ENCODE measurements around the gene RND3. TPM values are rescaled to one million over a fixed set of nuclear protein-coding genes. Genes with fewer than 3 reads are reported as not detected.

The RND3 gene
- total and polyA plus RNA-seq, 2 of the 13 experiments (the other 11 are each of a cell fraction or from before 2014, with no cell fraction given), result 0.13 to 0.42 TPM

- TF ChIP-seq, protein P1, sequence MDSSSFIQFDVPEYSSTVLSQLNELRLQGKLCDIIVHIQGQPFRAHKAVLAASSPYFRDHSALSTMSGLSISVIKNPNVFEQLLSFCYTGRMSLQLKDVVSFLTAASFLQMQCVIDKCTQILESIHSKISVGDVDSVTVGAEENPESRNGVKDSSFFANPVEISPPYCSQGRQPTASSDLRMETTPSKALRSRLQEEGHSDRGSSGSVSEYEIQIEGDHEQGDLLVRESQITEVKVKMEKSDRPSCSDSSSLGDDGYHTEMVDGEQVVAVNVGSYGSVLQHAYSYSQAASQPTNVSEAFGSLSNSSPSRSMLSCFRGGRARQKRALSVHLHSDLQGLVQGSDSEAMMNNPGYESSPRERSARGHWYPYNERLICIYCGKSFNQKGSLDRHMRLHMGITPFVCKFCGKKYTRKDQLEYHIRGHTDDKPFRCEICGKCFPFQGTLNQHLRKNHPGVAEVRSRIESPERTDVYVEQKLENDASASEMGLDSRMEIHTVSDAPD (CRISPR knock-in tag; IDR thresholded peaks at IDR 0.05), result no peak
Observed at GRCh38 chr2:150482111-150482510, 5.4 kb downstream of the RND3 start (continued).

- no peaks in the 10 kb centered on the region for H4K20me1 ChIP-seq (ENCODE audit: insufficient read depth, low read length)
- no TSS peak for BruUV-seq (replicated peaks)
- no peak overlapping the region for H3K4me3 ChIP-seq (replicated peaks in 1 of 3; ENCODE audit: insufficient read depth in 1 of 3, low read depth in 2 of 3, low read length in 3 of 3)
- POLR2A ChIA-PET, result no interaction called here
- FAIRE-seq, result no peak
- no peak overlapping the region for H3K9ac ChIP-seq (ENCODE audit: insufficient read depth, low read depth, low read length)
- CTCF ChIA-PET (ENCODE audit: low intra/inter-chr PET ratio, low total read pairs), result no interaction called here
- H3K4me1 ChIP-seq (ENCODE audit: insufficient read depth, low read length), result peaks cover 10% of the 10 kb centered on the region
- in situ Hi-C loops (cut with HindIII; ENCODE audit: extremely low pct_ligation_motif_present, low pct_unique_long_range_greater_than_20kb) (no loop called here), intact Hi-C loops (cut with micrococcal nuclease; ENCODE audit: unreplicated experiment) (no loop called here)
- H3K27me3 ChIP-seq (ENCODE audit: control insufficient read depth in 1 of 2, insufficient read depth in 2 of 2, low read length in 2 of 2), result peaks cover 4 to 21% of the 10 kb centered on the region in 2 experiments; a peak in 4 of 5 replicates
- no peak for ATAC-seq
- no peak for DNase-seq (ENCODE audit: low spot score)
- TF ChIP-seq HCFC1 (IDR thresholded peaks at IDR 0.05; ENCODE audit: low read depth, low read length), result no peak
- TF ChIP-seq NFE2L1 (CRISPR knock-in tag; IDR thresholded peaks at IDR 0.05; ENCODE audit: borderline replicate concordance), result no peak
- TF ChIP-seq ZBTB20 (CRISPR knock-in tag; IDR thresholded peaks at IDR 0.05; ENCODE audit: borderline replicate concordance, low read depth), result no peak
- no peak for TF ChIP-seq SUZ12 (IDR thresholded peaks at IDR 0.05; ENCODE audit: low read depth, low read length)
- TF ChIP-seq NFE2L2 (IDR thresholded peaks at IDR 0.05; ENCODE audit: low read length), result no peak
- TF ChIP-seq LRRFIP1 (CRISPR knock-in tag; conservative IDR thresholded peaks at IDR 0.05), result no peak
- no peak for TF ChIP-seq ZBTB43 (CRISPR knock-in tag; conservative IDR thresholded peaks at IDR 0.05)
- TF ChIP-seq, protein P2, sequence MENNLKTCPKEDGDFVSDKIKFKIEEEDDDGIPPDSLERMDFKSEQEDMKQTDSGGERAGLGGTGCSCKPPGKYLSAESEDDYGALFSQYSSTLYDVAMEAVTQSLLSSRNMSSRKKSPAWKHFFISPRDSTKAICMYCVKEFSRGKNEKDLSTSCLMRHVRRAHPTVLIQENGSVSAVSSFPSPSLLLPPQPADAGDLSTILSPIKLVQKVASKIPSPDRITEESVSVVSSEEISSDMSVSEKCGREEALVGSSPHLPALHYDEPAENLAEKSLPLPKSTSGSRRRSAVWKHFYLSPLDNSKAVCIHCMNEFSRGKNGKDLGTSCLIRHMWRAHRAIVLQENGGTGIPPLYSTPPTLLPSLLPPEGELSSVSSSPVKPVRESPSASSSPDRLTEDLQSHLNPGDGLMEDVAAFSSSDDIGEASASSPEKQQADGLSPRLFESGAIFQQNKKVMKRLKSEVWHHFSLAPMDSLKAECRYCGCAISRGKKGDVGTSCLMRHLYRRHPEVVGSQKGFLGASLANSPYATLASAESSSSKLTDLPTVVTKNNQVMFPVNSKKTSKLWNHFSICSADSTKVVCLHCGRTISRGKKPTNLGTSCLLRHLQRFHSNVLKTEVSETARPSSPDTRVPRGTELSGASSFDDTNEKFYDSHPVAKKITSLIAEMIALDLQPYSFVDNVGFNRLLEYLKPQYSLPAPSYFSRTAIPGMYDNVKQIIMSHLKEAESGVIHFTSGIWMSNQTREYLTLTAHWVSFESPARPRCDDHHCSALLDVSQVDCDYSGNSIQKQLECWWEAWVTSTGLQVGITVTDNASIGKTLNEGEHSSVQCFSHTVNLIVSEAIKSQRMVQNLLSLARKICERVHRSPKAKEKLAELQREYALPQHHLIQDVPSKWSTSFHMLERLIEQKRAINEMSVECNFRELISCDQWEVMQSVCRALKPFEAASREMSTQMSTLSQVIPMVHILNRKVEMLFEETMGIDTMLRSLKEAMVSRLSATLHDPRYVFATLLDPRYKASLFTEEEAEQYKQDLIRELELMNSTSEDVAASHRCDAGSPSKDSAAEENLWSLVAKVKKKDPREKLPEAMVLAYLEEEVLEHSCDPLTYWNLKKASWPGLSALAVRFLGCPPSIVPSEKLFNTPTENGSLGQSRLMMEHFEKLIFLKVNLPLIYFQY (CRISPR knock-in tag; IDR thresholded peaks at IDR 0.05; ENCODE audit: borderline replicate concordance), result no peak
- no peaks in the 10 kb centered on the region for H3K9me3 ChIP-seq (ENCODE audit: low read length)
- H2AFZ ChIP-seq (ENCODE audit: low read length), result no peak overlapping the region
- WGBS (ENCODE audit: low lambda C conversion rate), result 28% methylated on average over 6 of the region's 6 CpGs
- no peak overlapping the region for H3K4me2 ChIP-seq (ENCODE audit: low read depth, low read length)
- H3K27ac ChIP-seq (ENCODE audit: extremely low read length, insufficient read depth, low read length), result no peak overlapping the region
- H3K36me3 ChIP-seq (replicated peaks in 1 of 2; ENCODE audit: control insufficient read depth in 1 of 2, insufficient read depth in 2 of 2, low read length in 2 of 2), result no peaks in the 10 kb centered on the region
- no peaks in the 10 kb centered on the region for H3K79me2 ChIP-seq (ENCODE audit: insufficient read depth, low read length)
Observed at GRCh38 chr2:150480971-150481830, 6.3 kb downstream of the RND3 start.

All from HepG2 (cell line).